ENCODE measurements around the gene EFEMP1.

Gene EFEMP1

DNA sequence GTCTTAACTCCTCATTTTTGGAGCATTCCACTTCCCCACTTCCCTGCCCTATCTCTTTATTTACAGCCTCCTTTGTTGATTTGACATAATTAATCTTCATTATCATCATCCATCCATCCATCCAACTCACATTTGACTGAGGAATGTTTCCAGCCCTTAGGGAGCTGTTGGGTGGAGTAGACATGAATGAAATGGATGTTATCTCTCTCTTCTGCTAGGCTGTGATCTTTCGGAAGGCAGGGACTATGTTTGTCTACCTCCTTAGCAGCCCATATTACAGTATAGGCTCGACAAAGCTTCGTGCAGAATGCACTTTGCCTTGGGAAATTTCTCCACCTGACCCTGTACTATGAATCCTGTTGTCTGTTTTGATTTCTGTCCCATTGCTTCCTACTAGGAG is 7.7 kb upstream of the EFEMP1 start:
- no peak for DNase-seq

DNA sequence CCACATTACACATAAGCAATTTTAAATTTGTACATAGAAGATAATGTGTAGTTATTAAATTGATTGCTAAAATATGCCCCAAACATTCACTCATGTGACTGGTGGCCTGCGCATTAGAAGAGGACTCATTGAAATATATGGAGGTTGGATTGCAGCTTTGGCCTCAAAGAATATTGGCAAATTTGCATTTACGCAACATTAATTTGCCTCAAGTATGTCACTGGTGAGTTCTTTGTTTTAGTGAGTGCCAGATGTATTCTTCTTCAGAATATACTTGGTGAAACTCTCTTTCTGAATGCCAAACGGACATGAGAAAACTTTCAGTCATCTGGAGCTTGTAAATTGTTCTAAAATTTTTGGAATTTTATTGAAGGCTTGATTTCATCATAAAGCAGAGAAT is 5.9 kb upstream of the EFEMP1 start:
- no peak for DNase-seq

DNA sequence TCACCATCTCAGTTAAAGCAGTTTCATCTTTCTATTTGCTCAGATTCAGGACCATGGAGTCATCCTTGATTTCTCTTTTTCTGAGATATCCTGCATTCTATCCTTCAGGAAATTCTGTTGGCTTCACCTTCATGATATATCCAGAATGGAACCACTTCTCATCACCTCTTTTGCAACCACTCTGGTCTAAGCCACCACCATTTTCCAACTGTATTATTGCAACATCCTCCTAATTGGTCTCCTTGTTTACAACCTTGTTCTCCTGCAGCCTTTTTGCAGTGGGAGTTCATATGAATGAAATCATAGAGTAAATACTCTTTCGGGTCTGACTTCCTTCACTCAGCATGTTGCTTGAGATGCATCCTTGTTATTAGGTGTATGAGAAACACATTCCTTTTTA is 3.4 kb upstream of the EFEMP1 start:
- no peak for DNase-seq

DNA sequence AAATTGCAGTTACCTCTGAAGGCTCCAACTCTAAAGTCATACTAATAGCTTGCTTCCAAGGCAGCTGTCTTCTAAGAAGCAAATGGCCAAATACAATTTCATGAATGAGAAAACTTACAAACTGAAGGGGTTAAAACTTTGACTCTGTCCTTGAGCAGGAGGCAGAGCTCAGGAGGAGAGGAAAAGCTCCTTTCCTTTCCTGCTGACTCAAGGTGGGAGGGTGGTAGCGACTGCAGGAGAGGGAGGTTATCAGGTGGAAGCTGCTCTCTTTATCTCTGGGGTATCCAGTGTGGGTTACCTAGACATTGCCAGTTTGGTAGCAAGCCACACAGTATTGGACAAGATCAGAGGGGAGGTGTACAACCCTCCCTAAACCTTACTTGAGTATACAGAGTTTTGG is 2.7 kb upstream of the EFEMP1 start:
- no peak for DNase-seq

- no peak for DNase-seq
Measured at GRCh38 chr2:55923982-55924321, 370 bp upstream of the EFEMP1 start.

- no peak for DNase-seq
Measured at GRCh38 chr2:55922291-55922907, 1.2 kb downstream of the EFEMP1 start.

DNA sequence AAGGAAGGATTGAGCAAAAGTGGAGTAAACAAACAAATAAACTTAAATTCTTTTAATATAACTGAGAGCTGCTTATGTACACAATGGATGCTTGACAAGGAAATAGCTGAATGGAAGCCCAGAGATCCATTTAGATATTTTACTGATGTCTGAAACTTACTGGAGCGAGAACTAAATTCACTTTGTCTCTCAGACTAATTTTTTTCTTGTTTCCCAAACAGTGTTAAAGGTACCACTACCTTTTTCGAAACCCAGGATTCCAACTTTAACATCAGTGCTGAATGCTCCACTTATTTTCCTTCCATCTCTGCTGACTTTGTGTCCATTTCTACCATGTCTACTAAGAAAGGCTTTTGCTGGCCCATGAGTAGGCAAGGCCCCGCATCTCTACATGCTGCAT is 4.0 kb downstream of the EFEMP1 start:
- DNase-seq = no peak

DNA sequence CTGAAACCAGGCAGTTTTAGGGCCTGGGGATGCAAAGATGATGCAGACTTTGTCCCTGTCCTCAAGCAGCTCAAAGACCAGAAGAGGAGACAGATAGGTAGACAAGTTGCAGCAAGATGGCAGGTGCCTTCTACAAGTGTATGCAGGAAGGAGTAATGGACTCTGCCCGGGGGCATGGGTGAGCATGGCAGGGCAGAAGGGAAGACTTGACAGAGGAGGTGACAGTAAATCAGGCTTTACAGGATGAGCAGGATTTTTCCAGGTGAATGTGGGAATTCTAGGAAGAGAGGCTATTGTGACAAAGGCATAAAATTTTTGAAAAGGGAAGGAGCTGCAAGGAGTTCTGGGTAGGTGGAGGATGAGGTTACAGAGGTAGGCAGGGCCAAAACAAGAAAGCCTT is 4.7 kb downstream of the EFEMP1 start:
- no peak for DNase-seq

DNA sequence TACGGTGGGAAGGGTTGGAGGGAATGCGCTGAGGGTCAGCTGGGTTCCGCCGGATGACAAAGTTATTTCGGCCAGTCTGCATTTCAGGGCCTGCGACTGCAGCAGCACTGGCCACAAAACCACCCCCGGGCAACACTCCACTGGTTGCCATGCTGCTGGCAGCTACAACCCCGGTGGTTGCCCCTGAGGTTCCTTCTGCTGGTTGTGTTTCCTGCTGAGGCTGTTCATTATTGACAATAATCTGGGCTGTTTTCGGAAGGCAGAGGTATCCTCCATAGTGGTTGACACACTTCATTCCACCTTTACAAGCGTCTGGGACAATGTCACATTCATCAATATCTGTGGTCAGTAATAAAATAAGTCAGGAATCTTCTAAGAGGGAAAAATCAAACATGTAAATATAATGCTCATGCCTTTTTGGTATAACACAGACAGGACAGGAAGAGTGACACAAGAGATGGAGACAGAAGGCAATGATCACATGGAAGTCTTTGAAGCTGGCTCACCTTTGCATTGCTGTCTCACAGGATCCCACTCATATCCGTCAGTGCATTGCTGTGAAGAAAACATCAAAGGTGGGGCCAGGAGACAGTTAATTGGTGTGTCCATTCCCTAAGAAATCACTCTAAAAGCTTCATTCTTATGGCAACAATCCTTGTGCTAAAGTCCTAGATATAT is 5.7 kb downstream of the EFEMP1 start:
- DNase-seq = no peak

- no peak for DNase-seq
Measured at GRCh38 chr2:55917117-55917516, 6.5 kb downstream of the EFEMP1 start.

GRCh38 chr2:55916473-55917049 is 7.0 kb downstream of the EFEMP1 start:
- no peak for DNase-seq

GRCh38 chr2:55914786-55915185 is 8.8 kb downstream of the EFEMP1 start:
- no peak for DNase-seq

DNA sequence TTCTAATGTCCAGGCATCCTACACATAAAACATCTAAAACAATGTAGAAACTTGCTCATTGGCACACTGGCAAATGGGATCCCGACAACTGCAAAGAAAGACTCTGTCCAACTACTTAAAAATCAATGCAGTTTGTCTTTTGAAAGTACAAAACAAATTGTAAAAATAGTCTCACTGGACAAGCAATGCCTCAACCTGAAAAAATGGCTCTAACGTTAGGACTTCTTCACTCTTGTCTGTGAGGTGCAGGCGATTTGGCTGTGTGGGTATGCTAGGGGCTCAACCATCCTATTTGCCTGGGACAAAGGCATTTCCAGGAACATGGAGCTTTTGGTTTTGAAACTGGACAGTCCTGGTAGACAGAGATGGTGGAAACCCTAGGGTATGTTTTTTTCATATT is 10.7 kb downstream of the EFEMP1 start:
- DNase-seq = no peak

GRCh38 chr2:55910077-55910476 is 13.5 kb downstream of the EFEMP1 start:
- DNase-seq = no peak

GRCh38 chr2:55907686-55908085 is 15.9 kb downstream of the EFEMP1 start:
- no peak for DNase-seq

- no peak for DNase-seq
Measured at GRCh38 chr2:55906993-55907392, 16.6 kb downstream of the EFEMP1 start.

- DNase-seq = no peak
Measured at GRCh38 chr2:55903727-55904126, 19.9 kb downstream of the EFEMP1 start.

GRCh38 chr2:55902971-55903370 is 20.6 kb downstream of the EFEMP1 start:
- no peak for DNase-seq

- DNase-seq = no peak
Measured at GRCh38 chr2:55902429-55902828, 21.2 kb downstream of the EFEMP1 start.

DNA sequence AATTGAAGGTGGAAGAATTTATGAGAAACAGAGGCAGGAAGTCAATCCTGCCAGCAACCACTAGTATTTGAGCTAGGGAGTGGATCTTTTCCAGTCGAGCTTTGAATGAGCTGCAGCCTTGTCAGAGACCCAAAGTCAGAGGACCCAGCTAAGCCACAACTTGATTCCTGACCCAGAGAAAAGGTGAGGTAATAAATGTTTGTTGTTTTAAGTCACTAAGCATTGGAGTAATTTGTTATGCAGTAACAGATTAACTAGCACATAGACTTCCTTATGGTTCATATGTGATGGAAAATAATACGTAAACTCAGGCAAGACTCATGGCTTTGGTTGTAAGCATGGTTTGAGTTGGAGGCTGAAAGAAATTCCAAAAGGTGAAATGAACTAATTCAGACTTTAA is 21.6 kb downstream of the EFEMP1 start:
- no peak for DNase-seq

GRCh38 chr2:55901322-55901721 is 22.3 kb downstream of the EFEMP1 start:
- DNase-seq = no peak

DNA sequence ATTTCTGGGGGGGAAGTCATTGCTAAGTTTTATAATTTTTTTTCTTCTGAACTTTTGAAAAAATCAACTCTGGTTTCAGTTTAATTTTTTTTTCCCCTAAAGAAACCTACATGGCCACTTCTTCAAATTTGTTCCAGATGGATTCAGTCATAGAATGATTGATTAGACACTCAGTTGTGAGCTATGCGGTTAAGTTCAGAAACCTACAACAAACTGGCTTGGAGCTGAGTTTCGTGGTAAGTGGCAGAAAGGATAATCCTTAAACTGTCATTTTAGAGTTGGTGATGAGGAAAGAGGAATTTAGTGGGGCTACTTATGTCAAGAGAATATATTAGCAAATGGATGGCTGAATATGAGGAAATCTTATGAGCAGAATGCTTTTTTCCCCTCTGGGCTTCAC is 23.7 kb downstream of the EFEMP1 start:
- DNase-seq = no peak

- DNase-seq = no peak
Measured at GRCh38 chr2:55898386-55899040, 25.1 kb downstream of the EFEMP1 start.

DNA sequence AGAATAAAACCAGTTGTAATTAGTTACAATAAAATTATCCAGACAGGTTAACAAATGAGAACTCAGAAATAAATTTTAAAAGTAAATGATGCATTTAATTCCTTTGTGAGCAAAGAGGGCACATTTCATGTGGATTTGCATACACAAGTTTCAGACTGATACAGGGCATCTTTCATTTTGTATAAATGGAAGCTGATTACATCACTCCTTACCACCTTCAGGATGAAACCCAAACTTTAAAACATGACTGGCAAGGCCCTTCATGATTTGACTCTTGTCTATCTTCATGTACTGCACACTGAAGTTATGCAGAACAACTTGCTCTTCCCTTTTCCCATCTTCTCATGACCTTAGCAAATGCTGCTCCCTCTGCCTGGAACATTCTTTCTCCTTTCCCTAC is 26.9 kb downstream of the EFEMP1 start:
- DNase-seq = no peak
